T-helper 1 cell treated with Interleukin-12 subunit alpha and Interleukin-12 subunit beta and Interleukin-4 antibody, amounts not matched to agents 30 μg/mL and 1 μg/mL, for 36 hours (primary cell): ENCODE data around the gene ST7L.
"Not testable (repeated sequence)": the region's sequence is repeated elsewhere in the genome, so short reads cannot be mapped to it uniquely, and the experiment has no call there.

Source experiments
- H3K27ac Mint-ChIP-seq: one replicate; pipeline ENCODE4 v1.8.0; 2021; ENCODE audit warnings: mild to moderate bottlenecking, mixed read lengths
- H3K27me3 Mint-ChIP-seq: one replicate; pipeline ENCODE4 v1.8.0; 2021; ENCODE audit warnings: low read depth, mixed read lengths
- H3K36me3 Mint-ChIP-seq: one replicate; pipeline ENCODE4 v1.8.0; 2021; ENCODE audit warnings: low read depth, mixed read lengths
- H3K4me1 Mint-ChIP-seq: one replicate; pipeline ENCODE4 v1.8.0; 2021; ENCODE audit warnings: low read depth, mixed read lengths
- H3K4me3 Mint-ChIP-seq: one replicate; pipeline ENCODE4 v1.8.0; 2021; ENCODE audit warnings: mild to moderate bottlenecking, moderate library complexity, mixed read lengths
- H3K9me3 Mint-ChIP-seq: one replicate; pipeline ENCODE4 v1.8.0; 2021; ENCODE audit warnings: mixed read lengths

ST7L gene

GRCh38 chr1:112488141-112488540 lies 130.8 kb downstream of the ST7L start:
- no peaks in the 10 kb centered on the region for H3K9me3 Mint-ChIP-seq
- no peaks in the 10 kb centered on the region for H3K4me1 Mint-ChIP-seq
- peaks cover 12% of the 10 kb centered on the region for H3K27me3 Mint-ChIP-seq
- H3K36me3 Mint-ChIP-seq, result no peaks in the 10 kb centered on the region
- no peak overlapping the region for H3K4me3 Mint-ChIP-seq
- no peak overlapping the region for H3K27ac Mint-ChIP-seq

- not testable (repeated sequence) for H3K36me3 Mint-ChIP-seq, H3K4me3 Mint-ChIP-seq, H3K4me1 Mint-ChIP-seq, H3K9me3 Mint-ChIP-seq, H3K27ac Mint-ChIP-seq
- peaks cover 12% of the 10 kb centered on the region for H3K27me3 Mint-ChIP-seq
These were observed 131.3 kb downstream of the ST7L start for GRCh38 chr1:112487686-112488085.

- peaks cover 10% of the 10 kb centered on the region for H3K27me3 Mint-ChIP-seq
- H3K4me3 Mint-ChIP-seq, H3K36me3 Mint-ChIP-seq, H3K4me1 Mint-ChIP-seq, H3K27ac Mint-ChIP-seq, H3K9me3 Mint-ChIP-seq: not testable (repeated sequence)
These were observed 132.9 kb downstream of the ST7L start for GRCh38 chr1:112486063-112486462.

GRCh38 chr1:112478314-112478713 lies 140.6 kb downstream of the ST7L start:
- no peaks in the 10 kb centered on the region for H3K4me1 Mint-ChIP-seq
- peaks cover 21% of the 10 kb centered on the region for H3K9me3 Mint-ChIP-seq
- H3K27me3 Mint-ChIP-seq, result peaks cover 17% of the 10 kb centered on the region
- H3K4me3 Mint-ChIP-seq, result no peak overlapping the region
- H3K27ac Mint-ChIP-seq, result no peak overlapping the region
- no peaks in the 10 kb centered on the region for H3K36me3 Mint-ChIP-seq

GRCh38 chr1:112477550-112477949 lies 141.4 kb downstream of the ST7L start:
- H3K27me3 Mint-ChIP-seq, result peaks cover 17% of the 10 kb centered on the region
- H3K4me1 Mint-ChIP-seq, result no peaks in the 10 kb centered on the region
- H3K4me3 Mint-ChIP-seq, result no peak overlapping the region
- no peaks in the 10 kb centered on the region for H3K36me3 Mint-ChIP-seq
- peaks cover 21% of the 10 kb centered on the region for H3K9me3 Mint-ChIP-seq
- H3K27ac Mint-ChIP-seq, result no peak overlapping the region
